Measurements from ENCODE around the gene KRTAP9-9.
"Not testable (repeated sequence)": the region's sequence is repeated elsewhere in the genome, so short reads cannot be mapped to it uniquely, and the experiment has no call there.

Gene KRTAP9-9

GRCh38 chr17:41230094-41230493 is 25.1 kb upstream of the KRTAP9-9 start:
- no peak for DNase-seq (ENCODE audit: extremely low spot score)
- TF ChIP-seq, protein P1, sequence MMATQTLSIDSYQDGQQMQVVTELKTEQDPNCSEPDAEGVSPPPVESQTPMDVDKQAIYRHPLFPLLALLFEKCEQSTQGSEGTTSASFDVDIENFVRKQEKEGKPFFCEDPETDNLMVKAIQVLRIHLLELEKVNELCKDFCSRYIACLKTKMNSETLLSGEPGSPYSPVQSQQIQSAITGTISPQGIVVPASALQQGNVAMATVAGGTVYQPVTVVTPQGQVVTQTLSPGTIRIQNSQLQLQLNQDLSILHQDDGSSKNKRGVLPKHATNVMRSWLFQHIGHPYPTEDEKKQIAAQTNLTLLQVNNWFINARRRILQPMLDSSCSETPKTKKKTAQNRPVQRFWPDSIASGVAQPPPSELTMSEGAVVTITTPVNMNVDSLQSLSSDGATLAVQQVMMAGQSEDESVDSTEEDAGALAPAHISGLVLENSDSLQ (IDR thresholded peaks at IDR 0.05) = no peak
- no peak for TF ChIP-seq LEF1 (IDR thresholded peaks at IDR 0.05; ENCODE audit: borderline replicate concordance)
- ChIA-PET CTCF (interaction anchor here (1.3 kb wide), 1 partner anchor 458 kb away, joined by 3 read pairs; the partner anchor contains the start of gene EIF1), POLR2A (no interaction called here)

DNA sequence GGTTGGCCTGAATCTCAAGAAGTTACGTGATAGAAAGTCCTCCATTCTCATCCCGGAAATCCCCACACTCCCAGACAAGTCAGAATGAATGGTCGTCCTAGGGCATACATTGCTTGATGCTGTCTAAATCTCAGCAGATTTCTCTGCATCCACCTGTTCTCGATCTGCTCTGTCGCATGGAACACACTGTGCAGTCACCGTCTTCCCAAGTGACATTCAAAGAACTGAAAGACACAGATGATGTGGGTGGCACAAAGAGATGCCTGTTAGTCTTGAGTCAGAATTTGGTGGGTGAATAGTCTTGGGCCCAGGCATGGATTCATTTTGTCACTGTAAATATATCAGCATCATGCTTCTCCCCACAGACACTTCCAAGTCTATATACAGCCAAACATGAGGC is 23.5 kb upstream of the KRTAP9-9 start:
- TF ChIP-seq LEF1 (IDR thresholded peaks at IDR 0.05; ENCODE audit: borderline replicate concordance) (no peak), FOXK2 (IDR thresholded peaks at IDR 0.05) (no peak), HDGF (IDR thresholded peaks at IDR 0.05; ENCODE audit: borderline replicate concordance) (no peak), CTBP1 (IDR thresholded peaks at IDR 0.05; ENCODE audit: borderline replicate concordance) (no peak), FOXA1 (IDR thresholded peaks at IDR 0.05) (no peak), ARNT (IDR thresholded peaks at IDR 0.05) (no peak), L3MBTL2 (conservative IDR thresholded peaks at IDR 0.05) (no peak), BHLHE40 (IDR thresholded peaks at IDR 0.05; ENCODE audit: borderline replicate concordance) (no peak), TARDBP (IDR thresholded peaks at IDR 0.05) (no peak), NFRKB (IDR thresholded peaks at IDR 0.05) (no peak), SP1 (IDR thresholded peaks at IDR 0.05) (no peak), ELF4 (IDR thresholded peaks at IDR 0.05) (no peak), SUZ12 (IDR thresholded peaks at IDR 0.05) (no peak), ZNF384 (IDR thresholded peaks at IDR 0.05) (no peak), FOXM1 (IDR thresholded peaks at IDR 0.05; ENCODE audit: borderline replicate concordance) (no peak)
- TF ChIP-seq, protein P1 (IDR thresholded peaks at IDR 0.05) = no peak
- DNase-seq (ENCODE audit: extremely low spot score) = no peak
- ChIA-PET CTCF (no interaction called here), POLR2A (no interaction called here)

DNA sequence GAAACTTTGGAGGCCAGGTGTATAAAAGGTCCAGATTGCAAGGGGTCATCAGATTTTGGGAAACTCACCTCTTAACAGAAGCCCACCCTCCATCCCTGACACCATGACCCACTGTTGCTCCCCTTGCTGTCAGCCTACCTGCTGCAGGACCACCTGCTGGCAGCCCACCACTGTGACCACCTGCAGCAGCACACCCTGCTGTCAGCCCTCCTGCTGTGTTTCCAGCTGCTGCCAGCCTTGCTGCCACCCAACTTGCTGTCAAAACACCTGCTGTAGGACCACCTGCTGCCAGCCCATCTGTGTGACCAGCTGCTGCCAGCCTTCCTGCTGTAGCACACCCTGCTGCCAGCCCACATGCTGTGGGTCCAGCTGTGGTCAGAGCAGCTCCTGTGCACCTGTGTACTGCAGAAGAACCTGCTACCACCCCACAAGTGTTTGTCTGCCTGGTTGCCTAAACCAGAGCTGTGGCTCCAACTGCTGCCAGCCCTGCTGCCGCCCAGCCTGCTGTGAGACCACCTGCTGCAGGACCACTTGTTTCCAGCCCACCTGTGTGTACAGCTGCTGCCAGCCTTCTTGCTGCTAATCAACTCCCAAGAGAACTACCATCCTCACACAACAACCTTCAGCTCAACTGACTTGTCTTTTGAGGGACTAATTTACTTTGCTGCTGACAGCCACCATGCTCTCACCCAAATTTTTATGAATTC is 22.6 kb upstream of the KRTAP9-9 start, which contains the start of gene KRTAP9-3:
Gene KRTAP9-3 (plus strand): TSS at position 51 of the 707 bp plus-strand sequence. CDS start 53 bp downstream, at position 104.
- POLR2A ChIA-PET; DNase-seq (ENCODE audit: extremely low spot score): not testable (repeated sequence)
- CTCF ChIA-PET = interaction anchor here (1.0 kb wide), 1 partner anchor 316 kb away, joined by 4 read pairs; no protein-coding TSS in a partner anchor

GRCh38 chr17:41237116-41237515 is 18.1 kb upstream of the KRTAP9-9 start:
- DNase-seq (ENCODE audit: extremely low spot score); CTCF ChIA-PET; POLR2A ChIA-PET: not testable (repeated sequence)

DNA sequence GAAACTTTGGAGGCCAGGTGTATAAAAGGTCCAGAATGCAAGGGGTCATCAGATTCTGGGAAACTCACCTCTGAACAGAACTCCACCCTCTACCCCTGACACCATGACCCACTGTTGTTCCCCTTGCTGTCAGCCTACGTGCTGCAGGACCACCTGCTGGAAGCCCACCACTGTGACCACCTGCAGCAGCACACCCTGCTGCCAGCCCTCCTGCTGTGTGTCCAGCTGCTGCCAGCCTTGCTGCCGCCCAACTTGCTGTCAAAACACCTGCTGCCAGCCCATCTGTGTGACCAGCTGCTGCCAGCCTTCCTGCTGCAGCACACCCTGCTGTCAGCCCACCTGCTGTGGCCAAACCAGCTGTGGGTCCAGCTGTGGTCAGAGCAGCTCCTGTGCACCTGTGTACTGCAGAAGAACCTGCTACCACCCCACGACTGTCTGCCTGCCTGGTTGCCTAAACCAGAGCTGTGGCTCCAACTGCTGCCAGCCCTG is 17.2 kb upstream of the KRTAP9-9 start, which contains the start of gene KRTAP9-8:
Gene KRTAP9-8 (plus strand): TSS at position 51 of the 489 bp plus-strand sequence. CDS start 53 bp downstream, at position 104.
- POLR2A ChIA-PET; DNase-seq (ENCODE audit: extremely low spot score): not testable (repeated sequence)
- CTCF ChIA-PET = interaction anchor here (0.6 kb wide), 1 partner anchor 350 kb away, joined by 4 read pairs; no protein-coding TSS in a partner anchor

DNA sequence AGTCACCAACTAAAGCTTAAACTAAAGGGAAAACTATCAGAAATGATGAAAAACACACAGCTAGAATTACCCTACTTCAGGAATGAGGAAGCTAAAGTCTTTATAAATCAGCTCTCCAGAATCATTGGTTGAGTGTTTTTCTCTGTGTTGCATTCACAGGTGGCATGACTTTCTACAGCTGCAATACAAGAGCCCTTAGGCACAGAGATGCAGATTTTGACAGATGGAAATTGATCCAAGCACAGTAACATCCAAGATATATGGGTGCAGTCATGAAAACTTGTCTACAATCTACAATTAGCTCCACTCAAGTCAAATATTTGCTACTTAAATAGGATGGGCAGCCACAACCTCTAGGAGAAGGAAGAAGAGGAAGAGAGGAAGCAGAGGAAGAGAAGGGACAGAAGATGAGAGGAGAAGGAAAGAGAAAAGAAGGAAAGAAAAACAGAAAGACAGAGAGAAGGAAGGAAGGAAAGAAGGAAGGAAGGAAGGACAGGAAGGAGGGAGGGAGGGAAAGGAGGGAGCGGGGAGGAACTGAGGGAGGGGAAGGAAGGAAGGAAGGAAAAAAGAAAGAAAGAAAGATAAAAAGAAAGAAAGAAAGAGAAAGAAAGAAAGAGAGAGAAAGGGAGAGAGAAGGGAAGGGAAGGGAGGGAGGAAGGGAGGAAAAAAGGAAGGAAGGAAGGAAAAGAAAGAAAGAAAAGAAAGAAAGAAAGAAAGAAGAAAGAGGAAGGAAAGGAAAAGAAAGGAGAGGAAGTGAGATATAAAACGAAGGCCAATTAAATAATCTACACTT is 8.0 kb upstream of the KRTAP9-9 start:
- CTCF ChIA-PET; DNase-seq (ENCODE audit: extremely low spot score); POLR2A ChIA-PET: not testable (repeated sequence)

DNA sequence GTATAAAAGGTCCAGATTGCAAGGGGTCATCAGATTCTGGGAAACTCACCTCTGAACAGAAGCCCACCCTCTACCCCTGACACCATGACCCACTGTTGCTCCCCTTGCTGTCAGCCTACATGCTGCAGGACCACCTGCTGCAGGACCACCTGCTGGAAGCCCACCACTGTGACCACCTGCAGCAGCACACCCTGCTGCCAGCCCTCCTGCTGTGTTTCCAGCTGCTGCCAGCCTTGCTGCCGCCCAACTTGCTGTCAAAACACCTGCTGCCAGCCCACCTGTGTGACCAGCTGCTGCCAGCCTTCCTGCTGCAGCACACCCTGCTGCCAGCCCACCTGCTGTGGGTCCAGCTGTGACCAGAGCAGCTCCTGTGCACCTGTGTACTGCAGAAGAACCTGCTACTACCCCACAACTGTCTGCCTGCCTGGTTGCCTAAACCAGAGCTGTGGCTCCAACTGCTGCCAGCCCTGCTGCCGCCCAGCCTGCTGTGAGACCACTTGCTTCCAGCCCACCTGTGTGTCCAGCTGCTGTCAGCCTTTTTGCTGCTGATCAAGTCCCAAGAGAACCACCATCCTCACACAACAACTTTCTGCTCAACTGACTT is 5.4 kb upstream of the KRTAP9-9 start, which contains the start of gene KRTAP9-4:
Gene KRTAP9-4 (plus strand): TSS at position 51 of the 604 bp plus-strand sequence. CDS start 34 bp downstream, at position 85.
- POLR2A ChIA-PET; DNase-seq (ENCODE audit: extremely low spot score); CTCF ChIA-PET: not testable (repeated sequence)

GRCh38 chr17:41251261-41251660 is 3.9 kb upstream of the KRTAP9-9 start:
- ChIA-PET POLR2A (no interaction called here), CTCF (no interaction called here)
- no peak for DNase-seq (ENCODE audit: extremely low spot score)
- TF ChIP-seq L3MBTL2 (conservative IDR thresholded peaks at IDR 0.05) (no peak), FOXM1 (IDR thresholded peaks at IDR 0.05; ENCODE audit: borderline replicate concordance) (no peak), BHLHE40 (IDR thresholded peaks at IDR 0.05; ENCODE audit: borderline replicate concordance) (no peak), ZNF384 (IDR thresholded peaks at IDR 0.05) (no peak), SP1 (IDR thresholded peaks at IDR 0.05) (no peak), FOXA1 (IDR thresholded peaks at IDR 0.05) (no peak), FOXK2 (IDR thresholded peaks at IDR 0.05) (no peak), ARNT (IDR thresholded peaks at IDR 0.05) (no peak), TARDBP (IDR thresholded peaks at IDR 0.05) (no peak), ELF4 (IDR thresholded peaks at IDR 0.05) (no peak), NFRKB (IDR thresholded peaks at IDR 0.05) (no peak), HDGF (IDR thresholded peaks at IDR 0.05; ENCODE audit: borderline replicate concordance) (no peak), SUZ12 (IDR thresholded peaks at IDR 0.05) (no peak), CTBP1 (IDR thresholded peaks at IDR 0.05; ENCODE audit: borderline replicate concordance) (no peak), LEF1 (IDR thresholded peaks at IDR 0.05; ENCODE audit: borderline replicate concordance) (no peak)
- TF ChIP-seq, protein P1 (IDR thresholded peaks at IDR 0.05) = no peak

Data from HEK293T (cell line).